ENCODE results near the gene TMPRSS11E.

TMPRSS11E gene

DNA sequence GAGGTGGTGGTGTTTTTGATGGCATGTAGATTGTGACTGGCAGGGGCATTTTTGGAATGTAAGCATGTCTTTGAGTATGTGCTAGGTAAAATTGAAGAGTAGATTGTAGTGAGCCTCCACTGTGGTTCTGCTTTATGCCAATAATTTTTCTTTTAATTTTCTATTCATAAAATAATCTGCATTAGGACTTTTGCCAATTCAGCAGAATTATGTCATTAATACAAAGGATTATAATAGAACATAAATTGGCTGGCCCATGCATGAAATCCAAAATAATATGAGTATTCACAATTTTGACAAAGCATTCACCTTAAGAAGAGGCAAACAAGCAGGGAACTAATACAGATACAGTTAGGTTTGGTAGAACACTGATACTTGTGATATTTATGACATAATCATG, 14.9 kb upstream of the TMPRSS11E start:
- H3K27me3 Mint-ChIP-seq = no peaks in the 10 kb centered on the region
- H3K27ac Mint-ChIP-seq = no peak overlapping the region
- no peak overlapping the region for H3K4me3 Mint-ChIP-seq
- no peaks in the 10 kb centered on the region for H3K4me1 Mint-ChIP-seq (ENCODE audit: low read depth)
- intact Hi-C loops (cut with micrococcal nuclease) = no loop called here
- H3K9me3 Mint-ChIP-seq = peaks cover 8% of the 10 kb centered on the region
- H3K36me3 Mint-ChIP-seq (ENCODE audit: low read depth) = no peaks in the 10 kb centered on the region

- Mint-ChIP-seq H3K36me3 (ENCODE audit: low read depth) (no peaks in the 10 kb centered on the region), H3K27me3 (no peaks in the 10 kb centered on the region), H3K4me3 (no peak overlapping the region), H3K27ac (no peak overlapping the region), H3K4me1 (ENCODE audit: low read depth) (no peaks in the 10 kb centered on the region), H3K9me3 (peaks cover 8% of the 10 kb centered on the region)
- intact Hi-C loops (cut with micrococcal nuclease) = no loop called here
These were observed 13.7 kb upstream of the TMPRSS11E start for GRCh38 chr4:68433582-68433981.

GRCh38 chr4:68434277-68434676, 13.0 kb upstream of the TMPRSS11E start:
- Mint-ChIP-seq H3K27me3 (no peaks in the 10 kb centered on the region), H3K9me3 (peaks cover 8% of the 10 kb centered on the region), H3K36me3 (ENCODE audit: low read depth) (no peaks in the 10 kb centered on the region), H3K4me3 (no peak overlapping the region), H3K4me1 (ENCODE audit: low read depth) (no peaks in the 10 kb centered on the region), H3K27ac (no peak overlapping the region)
- intact Hi-C loops (cut with micrococcal nuclease) = no loop called here

DNA sequence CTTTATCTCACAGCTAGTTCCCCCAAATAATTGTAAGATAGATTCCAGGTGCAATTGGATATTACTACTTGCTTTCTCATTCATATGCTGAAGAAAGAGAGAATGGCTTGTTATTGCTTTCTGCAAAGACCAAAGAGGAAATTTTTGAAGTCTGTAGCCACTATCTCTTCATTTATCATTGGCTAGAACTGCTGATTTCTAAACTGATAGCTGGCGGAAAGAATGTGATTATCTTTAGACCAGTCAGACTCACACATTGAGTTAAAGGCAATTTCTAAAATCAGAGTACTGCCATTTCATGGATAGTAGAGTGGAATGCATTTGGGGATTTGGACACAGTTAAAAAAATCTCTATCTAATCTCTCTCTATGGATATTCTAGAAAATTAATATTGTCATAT, 12.4 kb upstream of the TMPRSS11E start:
- Mint-ChIP-seq H3K27me3 (no peaks in the 10 kb centered on the region), H3K9me3 (peaks cover 8% of the 10 kb centered on the region), H3K4me3 (no peak overlapping the region), H3K27ac (no peak overlapping the region), H3K36me3 (ENCODE audit: low read depth) (no peaks in the 10 kb centered on the region), H3K4me1 (ENCODE audit: low read depth) (no peaks in the 10 kb centered on the region)
- intact Hi-C loops (cut with micrococcal nuclease) = no loop called here

GRCh38 chr4:68445111-68445510, 2.2 kb upstream of the TMPRSS11E start:
- Mint-ChIP-seq H3K36me3 (ENCODE audit: low read depth) (no peaks in the 10 kb centered on the region), H3K9me3 (no peaks in the 10 kb centered on the region), H3K4me3 (no peak overlapping the region), H3K27ac (no peak overlapping the region), H3K4me1 (ENCODE audit: low read depth) (no peaks in the 10 kb centered on the region), H3K27me3 (no peaks in the 10 kb centered on the region)
- intact Hi-C loops (cut with micrococcal nuclease) = no loop called here

GRCh38 chr4:68451246-68452211, 4.3 kb downstream of the TMPRSS11E start:
- Mint-ChIP-seq H3K27me3 (no peaks in the 10 kb centered on the region), H3K36me3 (ENCODE audit: low read depth) (no peaks in the 10 kb centered on the region), H3K9me3 (no peaks in the 10 kb centered on the region), H3K27ac (no peak overlapping the region), H3K4me1 (ENCODE audit: low read depth) (no peaks in the 10 kb centered on the region), H3K4me3 (no peak overlapping the region)
- intact Hi-C loops (cut with micrococcal nuclease) = no loop called here

DNA sequence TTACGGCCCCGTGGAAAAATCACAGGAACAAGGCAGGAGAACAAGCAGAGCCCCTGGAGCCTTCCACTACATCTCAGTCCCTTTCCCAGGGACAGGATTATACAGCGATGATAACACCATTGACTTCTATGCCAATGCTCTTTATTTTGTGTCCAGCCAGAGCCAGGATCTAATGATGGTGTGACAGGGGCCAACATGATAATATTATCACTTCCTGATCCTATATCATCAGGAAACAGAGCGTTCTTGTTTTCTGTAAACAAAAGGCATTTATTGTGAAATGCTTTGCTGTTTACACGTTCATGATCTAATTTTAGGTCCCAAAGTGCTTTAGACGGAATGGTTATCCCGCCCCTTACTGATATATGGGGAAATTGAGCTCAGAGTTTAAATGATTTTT, 12.8 kb downstream of the TMPRSS11E start:
- Mint-ChIP-seq H3K27ac (no peak overlapping the region), H3K36me3 (ENCODE audit: low read depth) (no peaks in the 10 kb centered on the region), H3K27me3 (no peaks in the 10 kb centered on the region), H3K4me3 (no peak overlapping the region), H3K9me3 (no peaks in the 10 kb centered on the region), H3K4me1 (ENCODE audit: low read depth) (no peaks in the 10 kb centered on the region)
- intact Hi-C loops (cut with micrococcal nuclease) = no loop called here

- Mint-ChIP-seq H3K4me1 (ENCODE audit: low read depth) (no peaks in the 10 kb centered on the region), H3K4me3 (no peak overlapping the region), H3K36me3 (ENCODE audit: low read depth) (no peaks in the 10 kb centered on the region), H3K27ac (no peak overlapping the region), H3K27me3 (no peaks in the 10 kb centered on the region), H3K9me3 (no peaks in the 10 kb centered on the region)
- intact Hi-C loops (cut with micrococcal nuclease) = no loop called here
These were observed 14.5 kb downstream of the TMPRSS11E start for GRCh38 chr4:68461790-68462189.

GRCh38 chr4:68462691-68463090, 15.4 kb downstream of the TMPRSS11E start:
- Mint-ChIP-seq H3K9me3 (no peaks in the 10 kb centered on the region), H3K36me3 (ENCODE audit: low read depth) (no peaks in the 10 kb centered on the region)
- intact Hi-C loops (cut with micrococcal nuclease) = no loop called here

DNA sequence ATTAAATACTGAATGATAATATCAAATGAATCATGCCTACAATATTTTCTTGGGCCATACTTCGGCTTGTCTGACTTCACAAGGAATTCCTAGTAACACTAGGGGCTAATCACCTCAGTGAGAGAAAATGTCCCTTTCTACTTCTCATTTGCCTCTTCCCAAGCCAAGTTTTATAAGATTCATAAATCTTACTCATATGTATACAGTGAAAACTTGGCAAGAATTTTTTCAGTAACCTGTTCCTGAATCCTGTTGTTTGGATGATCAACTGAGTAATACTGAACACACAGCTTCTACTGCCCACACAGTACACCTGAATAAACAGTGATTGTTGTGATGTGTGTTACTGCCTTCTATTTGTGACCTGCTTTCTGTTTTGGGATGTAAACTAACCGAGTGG, 16.5 kb downstream of the TMPRSS11E start:
- intact Hi-C loops (cut with micrococcal nuclease) = no loop called here
- H3K9me3 Mint-ChIP-seq = no peaks in the 10 kb centered on the region
- H3K4me1 Mint-ChIP-seq (ENCODE audit: low read depth) = no peaks in the 10 kb centered on the region
- H3K27ac Mint-ChIP-seq = no peak overlapping the region
- H3K4me3 Mint-ChIP-seq = no peak overlapping the region
- no peaks in the 10 kb centered on the region for H3K36me3 Mint-ChIP-seq (ENCODE audit: low read depth)
- no peaks in the 10 kb centered on the region for H3K27me3 Mint-ChIP-seq

More at GRCh38 chr4:68462691-68463090, 15.4 kb downstream of the TMPRSS11E start:
- no peaks in the 10 kb centered on the region for H3K4me1 Mint-ChIP-seq (ENCODE audit: low read depth)
- H3K27ac Mint-ChIP-seq = no peak overlapping the region
- no peaks in the 10 kb centered on the region for H3K27me3 Mint-ChIP-seq
- H3K4me3 Mint-ChIP-seq = no peak overlapping the region

DNA sequence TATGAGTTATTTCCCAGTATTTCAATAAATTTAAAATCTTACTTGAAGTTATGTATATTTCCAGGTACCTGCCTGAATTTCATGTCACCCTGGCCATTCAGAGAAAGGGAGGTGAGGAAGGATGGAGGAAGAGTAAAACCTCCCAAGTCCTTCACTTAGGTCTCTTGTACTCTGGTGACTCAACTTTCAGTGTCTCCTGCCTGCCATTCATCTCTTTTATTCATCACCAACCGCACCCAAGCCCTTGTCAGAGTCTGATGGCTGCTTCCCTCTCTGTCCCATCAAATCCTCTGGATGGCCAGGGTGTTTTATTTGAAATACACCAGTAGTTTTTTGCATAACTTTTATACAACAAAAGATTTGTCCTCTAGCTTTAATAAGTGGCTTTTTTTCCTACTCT, 17.8 kb downstream of the TMPRSS11E start:
- intact Hi-C loops (cut with micrococcal nuclease) = no loop called here
- Mint-ChIP-seq H3K27ac (no peak overlapping the region), H3K27me3 (no peaks in the 10 kb centered on the region), H3K4me1 (ENCODE audit: low read depth) (no peaks in the 10 kb centered on the region), H3K4me3 (no peak overlapping the region), H3K9me3 (no peaks in the 10 kb centered on the region), H3K36me3 (ENCODE audit: low read depth) (no peaks in the 10 kb centered on the region)

- Mint-ChIP-seq H3K4me3 (no peak overlapping the region), H3K4me1 (ENCODE audit: low read depth) (no peaks in the 10 kb centered on the region), H3K9me3 (no peaks in the 10 kb centered on the region), H3K27me3 (no peaks in the 10 kb centered on the region), H3K36me3 (ENCODE audit: low read depth) (no peaks in the 10 kb centered on the region), H3K27ac (no peak overlapping the region)
- intact Hi-C loops (cut with micrococcal nuclease) = no loop called here
These were observed 18.9 kb downstream of the TMPRSS11E start for GRCh38 chr4:68466185-68466584.

GRCh38 chr4:68466751-68467150, 19.5 kb downstream of the TMPRSS11E start:
- intact Hi-C loops (cut with micrococcal nuclease) = no loop called here
- H3K27me3 Mint-ChIP-seq = no peaks in the 10 kb centered on the region
- H3K36me3 Mint-ChIP-seq (ENCODE audit: low read depth) = no peaks in the 10 kb centered on the region
- H3K9me3 Mint-ChIP-seq = no peaks in the 10 kb centered on the region
- no peaks in the 10 kb centered on the region for H3K4me1 Mint-ChIP-seq (ENCODE audit: low read depth)
- H3K4me3 Mint-ChIP-seq = no peak overlapping the region
- H3K27ac Mint-ChIP-seq = no peak overlapping the region

GRCh38 chr4:68469482-68469881, 22.2 kb downstream of the TMPRSS11E start:
- intact Hi-C loops (cut with micrococcal nuclease) = no loop called here
- Mint-ChIP-seq H3K9me3 (no peaks in the 10 kb centered on the region), H3K36me3 (ENCODE audit: low read depth) (no peaks in the 10 kb centered on the region), H3K27ac (no peak overlapping the region), H3K4me3 (no peak overlapping the region), H3K4me1 (ENCODE audit: low read depth) (no peaks in the 10 kb centered on the region), H3K27me3 (no peaks in the 10 kb centered on the region)

GRCh38 chr4:68476191-68476590, 28.9 kb downstream of the TMPRSS11E start:
- intact Hi-C loops (cut with micrococcal nuclease) = no loop called here
- H3K4me1 Mint-ChIP-seq (ENCODE audit: low read depth) = no peaks in the 10 kb centered on the region
- no peaks in the 10 kb centered on the region for H3K36me3 Mint-ChIP-seq (ENCODE audit: low read depth)

More at GRCh38 chr4:68476191-68476590, 28.9 kb downstream of the TMPRSS11E start:
- H3K27me3 Mint-ChIP-seq = no peaks in the 10 kb centered on the region
- H3K9me3 Mint-ChIP-seq = no peaks in the 10 kb centered on the region
- no peak overlapping the region for H3K4me3 Mint-ChIP-seq
- H3K27ac Mint-ChIP-seq = no peak overlapping the region
